DND-41 (cell line): ENCODE data around the gene PTTG2.

Experiments used
- ATAC-seq: fragments of 200-7000 bp; cut with Tn5 transposase; 3 replicates; pipeline ENCODE4 v1.9.1; 2021; ENCODE audit warnings: low read depth; ENCODE audit not compliant: insufficient read depth
- DNase-seq: peaks from one replicate; pipeline ENCODE4 v3.0.0-alpha.2; 2020
- H2AFZ ChIP-seq: 2 replicates; pipeline ENCODE4 v1.6.0; 2012; ENCODE audit warnings: low read depth, low read length
- H3K27ac ChIP-seq: 2 replicates; pipeline ENCODE4 v1.5.1; 2012; ENCODE audit warnings: low read length, inconsistent platforms
- H3K27me3 ChIP-seq: fragments of 200-600 bp; sonication (generic); 2 replicates; pipeline ENCODE4 v1.6.0; 2012; ENCODE audit warnings: low read length, mild to moderate bottlenecking, inconsistent platforms; ENCODE audit not compliant: insufficient read depth, poor library complexity
- H3K36me3 ChIP-seq: 2 replicates; pipeline ENCODE4 v1.5.1; 2012; ENCODE audit warnings: low read length, inconsistent platforms; ENCODE audit not compliant: insufficient read depth
- H3K4me1 ChIP-seq: 2 replicates; pipeline ENCODE4 v1.5.1; 2012; ENCODE audit warnings: mild to moderate bottlenecking, low read length; ENCODE audit not compliant: insufficient read depth
- H3K4me2 ChIP-seq: 2 replicates; pipeline ENCODE4 v1.6.0; 2012; ENCODE audit warnings: mild to moderate bottlenecking, moderate library complexity, low read length, inconsistent platforms; ENCODE audit not compliant: insufficient read depth
- H3K4me3 ChIP-seq, 2 experiments: fragments of 200-600 bp in 1 of 2; shearing (Covaris generic) in 1 of 2; 2 replicates each; pipeline ENCODE4 v1.5.1; 2012 to 2016; ENCODE audit warnings: inconsistent platforms in 2 of 2, low read length in 2 of 2, mild to moderate bottlenecking in 2 of 2, low read depth in 1 of 2, moderate library complexity in 1 of 2
- H3K79me2 ChIP-seq: 2 replicates; pipeline ENCODE4 v1.6.0; 2012; ENCODE audit warnings: low read length, inconsistent platforms; ENCODE audit not compliant: insufficient read depth
- H3K9ac ChIP-seq: 2 replicates; pipeline ENCODE4 v1.6.0; 2012; ENCODE audit warnings: low read depth, mild to moderate bottlenecking, inconsistent platforms, low read length, moderate library complexity
- H3K9me3 ChIP-seq: 2 replicates; pipeline ENCODE4 v1.5.1; 2012; ENCODE audit warnings: low read length, moderate library complexity, mild to moderate bottlenecking, inconsistent platforms; ENCODE audit not compliant: insufficient read depth, severe bottlenecking
- H4K20me1 ChIP-seq: 2 replicates; pipeline ENCODE4 v1.6.0; 2012; ENCODE audit warnings: low read length; ENCODE audit not compliant: insufficient read depth
- CTCF ChIP-seq: IDR thresholded peaks from 2 replicates; pipeline ENCODE4 v1.5.1; 2012; ENCODE audit warnings: borderline replicate concordance, low read length, moderate library complexity, mild to moderate bottlenecking; ENCODE audit not compliant: poor library complexity, severe bottlenecking; ENCODE audit errors: extremely low read depth
- EZH2 ChIP-seq: IDR thresholded peaks from 3 replicates; pipeline ENCODE4 v1.6.1; 2012; ENCODE audit warnings: borderline replicate concordance, low read depth, mild to moderate bottlenecking, moderate library complexity, low read length, inconsistent platforms; ENCODE audit not compliant: severe bottlenecking

The PTTG2 gene

GRCh38 chr4:37927434-37927833 lies 32.8 kb upstream of the PTTG2 start:
- Histone ChIP-seq H3K9ac (no peak overlapping the region), H3K27ac (no peak overlapping the region), H3K36me3 (0 out of 2 replicates have a peak, but pooled peaks cover 2% of the 10 kb centered on the region), H3K4me3 (no peak overlapping the region), H2AFZ (no peak overlapping the region), H3K79me2 (peaks cover 8% of the 10 kb centered on the region; the same call in 1 of the 2 replicates), H4K20me1 (peaks cover 17% of the 10 kb centered on the region; the same call in 1 of the 2 replicates), H3K4me2 (no peak overlapping the region), H3K9me3 (no peaks in the 10 kb centered on the region), H3K4me1 (no peaks in the 10 kb centered on the region), H3K27me3 (no peaks in the 10 kb centered on the region)
- no peak for DNase-seq
- no peak for ATAC-seq
- TF ChIP-seq EZH2 = no peak
- no peak for TF ChIP-seq CTCF

GRCh38 chr4:37928426-37929416 lies 31.5 kb upstream of the PTTG2 start:
- H4K20me1 ChIP-seq = peaks cover 16% of the 10 kb centered on the region; the same call in 1 of the 2 replicates
- H3K4me3 ChIP-seq = no peak overlapping the region
- no peak overlapping the region for H3K9ac ChIP-seq
- ATAC-seq (peak; percentile 58; the same call in 2 of the 3 replicates), DNase-seq (no peak)
- peaks cover 5% of the 10 kb centered on the region; the same call in 1 of the 2 replicates for H3K79me2 ChIP-seq
- no peaks in the 10 kb centered on the region for H3K27me3 ChIP-seq
- H3K27ac ChIP-seq = no peak overlapping the region
- H3K36me3 ChIP-seq = no peaks in the 10 kb centered on the region
- no peak overlapping the region for H3K4me2 ChIP-seq
- no peaks in the 10 kb centered on the region for H3K9me3 ChIP-seq
- no peaks in the 10 kb centered on the region for H3K4me1 ChIP-seq
- TF ChIP-seq CTCF (no peak), EZH2 (no peak)
- no peak overlapping the region for H2AFZ ChIP-seq

- Histone ChIP-seq H3K9me3 (peaks cover 3% of the 10 kb centered on the region), H3K4me2 (no peak overlapping the region), H3K36me3 (no peaks in the 10 kb centered on the region), H3K9ac (no peak overlapping the region), H3K4me1 (no peaks in the 10 kb centered on the region), H4K20me1 (no peaks in the 10 kb centered on the region), H3K79me2 (0 out of 2 replicates have a peak, but pooled peaks cover 4% of the 10 kb centered on the region), H3K27ac (no peak overlapping the region), H3K27me3 (no peaks in the 10 kb centered on the region), H3K4me3 (no peak overlapping the region), H2AFZ (no peak overlapping the region)
- no peak for TF ChIP-seq EZH2
- no peak for TF ChIP-seq CTCF
- ATAC-seq = no peak
- DNase-seq = no peak
Measured at GRCh38 chr4:37934096-37934495, 26.1 kb upstream of the PTTG2 start.
